Heart left ventricle (tissue), 13 donors: ENCODE results near the gene ULK4.

Source experiments
- POLR2A ChIP-seq, 2 donors: fragments of 450-650 bp; IDR thresholded peaks; one replicate each; pipeline ENCODE4 v1.6.1; 2017; ENCODE audit warnings: antibody characterized with exemption in 2 of 2, mild to moderate bottlenecking in 2 of 2, moderate library complexity in 2 of 2
- TF ChIP-seq, protein P1 (sequence below), 12 donors: fragments of 200-600 bp; sonication (generic) in 4 of 12; IDR thresholded peaks; one replicate each; pipeline versions ENCODE4 v1.5.0 to v1.8.0; 2018 to 2022; ENCODE audit warnings: antibody characterized with exemption in 12 of 12, mild to moderate bottlenecking in 5 of 12
- donor health status: ischemic (EF 13 %, LVEDD 7.1; RV severe dilation, severe dysfunction).
- donor health status: DM: no; HTN: yes; CAD: no.
- donor health status: DM: no; HTN: no; CAD: no.
- donor health status: ischemic (EF 25% LVEDD 6.9; RV normal size, moderate dysfunction).
- donor health status: ischemic (EF 25% LVEDD 5.7; RV mildly dilated, moderate dysfunction).
- donor health status: ischemic (EF 35%, LVEDD 5.7; RV mildly dilated, moderate dysfunction).
- donor health status: nonischemic (EF 11% LVEDD 7.7; RV severe dilation, severe dysfunction).
- donor health status: DM: yes; HTN: yes; CAD: no.
- donor health status: PGD.
- donor health status: ischemic (EF 29% LVEDD 5.4; RV normal size, mild dysfunction).
- donor health status: nonischemic (EF 23%, LVEDD 6.1; RV moderate dilation, normal function).

DNA sequence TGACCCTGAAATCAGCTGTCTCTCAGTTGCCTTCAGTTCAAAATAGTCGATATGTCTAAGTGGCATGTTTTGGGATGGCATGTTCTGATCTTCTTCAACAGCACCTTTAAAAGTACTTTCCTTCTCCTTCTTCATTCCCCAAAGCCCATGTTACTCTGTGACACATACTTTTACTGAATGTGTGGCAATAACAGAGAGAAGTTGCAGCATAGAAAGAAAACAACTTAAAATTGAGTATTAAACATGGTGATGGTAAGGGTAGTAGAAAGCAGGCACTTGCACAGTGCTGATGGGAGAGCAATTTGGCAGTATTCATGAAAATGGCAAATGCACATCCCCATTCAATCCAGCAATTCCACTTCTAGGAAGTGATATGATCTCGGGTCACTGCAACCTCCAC, 12.3 kb upstream of the ULK4 start:
- TF ChIP-seq, protein P1, sequence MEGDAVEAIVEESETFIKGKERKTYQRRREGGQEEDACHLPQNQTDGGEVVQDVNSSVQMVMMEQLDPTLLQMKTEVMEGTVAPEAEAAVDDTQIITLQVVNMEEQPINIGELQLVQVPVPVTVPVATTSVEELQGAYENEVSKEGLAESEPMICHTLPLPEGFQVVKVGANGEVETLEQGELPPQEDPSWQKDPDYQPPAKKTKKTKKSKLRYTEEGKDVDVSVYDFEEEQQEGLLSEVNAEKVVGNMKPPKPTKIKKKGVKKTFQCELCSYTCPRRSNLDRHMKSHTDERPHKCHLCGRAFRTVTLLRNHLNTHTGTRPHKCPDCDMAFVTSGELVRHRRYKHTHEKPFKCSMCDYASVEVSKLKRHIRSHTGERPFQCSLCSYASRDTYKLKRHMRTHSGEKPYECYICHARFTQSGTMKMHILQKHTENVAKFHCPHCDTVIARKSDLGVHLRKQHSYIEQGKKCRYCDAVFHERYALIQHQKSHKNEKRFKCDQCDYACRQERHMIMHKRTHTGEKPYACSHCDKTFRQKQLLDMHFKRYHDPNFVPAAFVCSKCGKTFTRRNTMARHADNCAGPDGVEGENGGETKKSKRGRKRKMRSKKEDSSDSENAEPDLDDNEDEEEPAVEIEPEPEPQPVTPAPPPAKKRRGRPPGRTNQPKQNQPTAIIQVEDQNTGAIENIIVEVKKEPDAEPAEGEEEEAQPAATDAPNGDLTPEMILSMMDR (IDR thresholded peaks at IDR 0.05), result no peak
- no peak for TF ChIP-seq POLR2A (IDR thresholded peaks at IDR 0.05)
